Tibial nerve (tissue), 4 donors: ENCODE data around the gene LRRC8E. TPM values are rescaled to one million over a fixed set of nuclear protein-coding genes. Genes with fewer than 3 reads are reported as not detected.

Experiments
- DNase-seq, 2 donors: peaks; one replicate each; pipeline ENCODE4 v3.0.0-alpha.2; 2019; ENCODE audit warnings: low spot score in 2 of 2
- H3K27ac ChIP-seq, 4 donors: fragments of 200-600 bp; sonication (generic) in 3 of 4; one replicate each; pipeline ENCODE4 v1.5.1; 2017 to 2019; ENCODE audit warnings: mild to moderate bottlenecking in 1 of 4
- H3K27me3 ChIP-seq, 2 donors: fragments of 200-600 bp; sonication (generic) in 1 of 2; one replicate each; pipeline versions ENCODE4 v1.5.1 to v1.6.0; 2017 to 2019
- H3K36me3 ChIP-seq, 3 donors: fragments of 200-600 bp; sonication (generic); one replicate each; pipeline ENCODE4 v1.5.1; 2018 to 2019
- H3K4me1 ChIP-seq, 4 donors: fragments of 200-600 bp; sonication (generic) in 3 of 4; one replicate each; pipeline ENCODE4 v1.5.1; 2017 to 2019
- H3K4me3 ChIP-seq, 4 donors: fragments of 200-600 bp; sonication (generic) in 3 of 4; one replicate each; pipeline ENCODE4 v1.5.1; 2017 to 2019; ENCODE audit warnings: mild to moderate bottlenecking in 1 of 4, moderate library complexity in 1 of 4
- H3K9me3 ChIP-seq, 4 donors: fragments of 200-600 bp; sonication (generic) in 3 of 4; one replicate each; pipeline ENCODE4 v1.5.1; 2017 to 2019
- CTCF ChIP-seq, 5 experiments: fragments of 200-600 bp in 3 of 5; fragments of 450-650 bp in 2 of 5; sonication (generic) in 3 of 5; IDR thresholded peaks; one replicate each; pipeline ENCODE4 v1.5.1; 2016 to 2019; ENCODE audit warnings: antibody characterized with exemption in 5 of 5, mild to moderate bottlenecking in 3 of 5, moderate library complexity in 2 of 5
- EP300 ChIP-seq, 2 donors: sonication (generic); formaldehyde crosslinking; IDR thresholded peaks; one replicate each; pipeline ENCODE4 v1.6.1; 2017; ENCODE audit warnings: antibody characterized with exemption in 2 of 2, mild to moderate bottlenecking in 1 of 2
- POLR2A ChIP-seq, 2 donors: fragments of 450-650 bp; IDR thresholded peaks; one replicate each; pipeline ENCODE4 v1.6.1; 2017; ENCODE audit warnings: antibody characterized with exemption in 2 of 2, mild to moderate bottlenecking in 2 of 2, moderate library complexity in 2 of 2
- WGBS, 2 donors: methylation state at CpG; one replicate each; pipeline ENCODE4 v1.1.5; 2018; 5-methylcytosine and 5-hydroxymethylcytosine counted together
- total RNA-seq, 4 donors: library from RNA; depleted of rRNA; stranded (reverse); fragments of >200 nt; gene quantifications; one replicate each; pipeline ENCODE4 v1.1.0, GENCODE V29; 2016

Gene LRRC8E
- total RNA-seq, 4 donors from 2014 or later, result 0.59 to 1.2 TPM; not detected in 2

DNA sequence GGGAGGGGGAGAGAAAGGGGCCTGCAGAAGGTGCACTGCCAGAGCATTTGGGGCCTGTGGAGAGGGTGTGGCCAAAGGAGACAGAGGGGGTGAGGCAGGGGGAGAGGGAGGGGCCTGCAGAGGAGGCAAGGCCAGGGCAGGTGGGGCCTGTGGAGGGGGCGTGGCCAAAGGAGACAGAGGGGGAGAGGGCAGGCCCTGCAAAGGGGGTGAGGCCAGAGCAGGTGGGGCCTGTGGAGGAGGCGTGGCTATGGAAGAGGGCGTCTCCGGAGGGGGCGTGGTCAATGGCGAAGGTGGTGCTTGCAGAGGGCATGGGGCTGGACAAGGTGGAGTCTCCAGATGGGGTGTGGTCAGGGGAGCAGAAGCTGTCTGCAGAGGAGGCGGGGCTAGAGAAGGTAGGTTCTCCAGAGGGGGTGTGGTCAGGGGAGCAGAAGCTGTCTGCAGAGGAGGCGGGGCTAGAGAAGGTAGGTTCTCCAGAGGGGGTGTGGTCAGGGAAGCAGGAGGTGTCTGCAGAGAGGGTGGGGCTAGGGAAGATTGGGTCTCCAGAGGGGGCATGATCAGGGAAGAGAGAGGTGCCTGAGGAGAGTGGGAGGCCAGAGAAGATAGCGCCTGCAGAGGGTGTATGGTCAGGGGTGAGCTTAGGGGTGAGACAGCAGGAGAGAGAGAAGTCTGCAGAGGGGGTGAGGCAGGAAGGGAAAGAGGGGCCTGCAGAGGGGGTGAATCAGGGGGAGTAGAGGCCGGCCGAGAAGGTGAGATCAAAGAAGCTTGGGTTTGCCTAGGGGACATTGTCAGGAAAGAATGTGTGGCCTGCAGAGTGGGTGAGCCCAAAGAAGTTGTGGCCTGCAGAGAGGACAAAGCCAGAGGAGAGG, 17.5 kb upstream of the LRRC8E start:
- WGBS, 2 donors, result 58 to 63% methylated on average over 11 of the region's 11 CpGs
- H3K4me3 ChIP-seq, result no peak overlapping the region
- peaks cover 0 to 64% of the 10 kb centered on the region in 2 donors for H3K27me3 ChIP-seq
- H3K4me1 ChIP-seq, result peaks cover 0 to 61% (median 22%) of the 10 kb centered on the region in 4 donors
- DNase-seq, result no peak
- H3K27ac ChIP-seq, result no peak overlapping the region
- no peak for TF ChIP-seq POLR2A (IDR thresholded peaks at IDR 0.05)
- TF ChIP-seq EP300 (IDR thresholded peaks at IDR 0.05), result no peak
- no peak for TF ChIP-seq CTCF (IDR thresholded peaks at IDR 0.05)
- H3K36me3 ChIP-seq, result no peaks in the 10 kb centered on the region
- no peaks in the 10 kb centered on the region for H3K9me3 ChIP-seq

DNA sequence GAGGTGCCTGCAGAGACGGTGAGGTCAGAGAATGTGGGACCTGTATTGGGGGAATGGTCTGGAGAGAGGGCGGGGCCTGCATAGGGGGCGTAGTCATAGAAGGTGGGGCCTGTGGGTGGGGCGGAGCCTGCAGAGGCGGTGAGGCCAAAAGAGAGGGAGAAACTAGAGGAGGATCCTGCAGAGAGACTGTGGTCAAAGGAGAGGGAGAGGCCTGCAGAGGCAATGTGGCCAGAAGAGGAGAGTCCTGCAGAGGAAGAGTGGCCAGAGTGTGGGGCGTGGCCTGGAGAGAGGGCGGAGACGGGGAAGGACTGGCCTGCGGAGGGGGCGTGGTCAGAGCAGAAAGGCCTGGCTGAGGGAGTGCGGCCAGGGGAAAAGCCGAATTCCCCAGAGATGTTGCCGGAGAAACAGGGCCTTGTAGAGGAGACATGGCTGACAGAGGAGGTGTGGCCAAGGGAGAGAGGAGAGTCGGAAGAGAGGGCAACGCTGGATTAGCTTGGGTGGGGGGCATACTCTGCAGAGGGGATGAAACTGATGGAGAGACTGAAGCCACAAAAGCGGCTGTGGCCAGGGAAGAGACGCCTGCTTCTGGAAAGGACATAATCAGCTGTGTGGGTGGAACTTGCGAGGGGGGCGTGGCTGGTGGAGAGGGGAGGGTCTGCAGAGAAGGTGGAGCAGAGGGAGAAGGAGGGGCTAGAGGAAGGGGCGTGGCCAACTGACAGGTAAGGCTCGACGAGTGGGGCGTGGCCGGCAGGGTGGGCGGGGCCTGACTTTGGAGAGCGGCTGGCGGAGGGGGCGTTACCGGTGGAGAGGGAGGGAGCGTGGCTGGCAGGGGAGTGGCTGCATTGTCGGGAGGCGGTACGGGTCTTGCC, 16.6 kb upstream of the LRRC8E start:
- TF ChIP-seq POLR2A (IDR thresholded peaks at IDR 0.05) (no peak), EP300 (IDR thresholded peaks at IDR 0.05) (no peak)
- peak; percentile 55 to 72 for DNase-seq
- H3K27ac ChIP-seq, result no peak overlapping the region
- H3K9me3 ChIP-seq, result no peaks in the 10 kb centered on the region
- peak overlapping the region in 1 of 4 donors; percentile 30 for H3K4me3 ChIP-seq
- peaks cover 0 to 61% (median 22%) of the 10 kb centered on the region in 4 donors for H3K4me1 ChIP-seq
- WGBS, 2 donors, result 5 to 8% methylated on average over 33 of the region's 33 CpGs
- H3K36me3 ChIP-seq, result no peaks in the 10 kb centered on the region
- peaks cover 0 to 68% of the 10 kb centered on the region in 2 donors for H3K27me3 ChIP-seq

- WGBS, 2 donors, result 60 to 63% methylated on average over 31 to 45 of the region's 47 CpGs
- Histone ChIP-seq H3K36me3 (no peaks in the 10 kb centered on the region), H3K4me3 (no peak overlapping the region), H3K9me3 (no peaks in the 10 kb centered on the region), H3K4me1 (peaks cover 0 to 61% (median 22%) of the 10 kb centered on the region in 4 donors), H3K27ac (no peak overlapping the region), H3K27me3 (peaks cover 0 to 60% of the 10 kb centered on the region in 2 donors)
- TF ChIP-seq POLR2A (IDR thresholded peaks at IDR 0.05), result no peak
- TF ChIP-seq EP300 (IDR thresholded peaks at IDR 0.05), result no peak
- TF ChIP-seq CTCF (IDR thresholded peaks at IDR 0.05), result no peak
- no peak for DNase-seq
Measured at GRCh38 chr19:7872306-7873204, 15.8 kb upstream of the LRRC8E start.

- H3K9me3 ChIP-seq, result no peaks in the 10 kb centered on the region
- DNase-seq, result no peak
- peaks cover 0 to 50% of the 10 kb centered on the region in 2 donors for H3K27me3 ChIP-seq
- H3K36me3 ChIP-seq, result no peaks in the 10 kb centered on the region
- TF ChIP-seq POLR2A (IDR thresholded peaks at IDR 0.05) (no peak), CTCF (IDR thresholded peaks at IDR 0.05) (no peak), EP300 (IDR thresholded peaks at IDR 0.05) (no peak)
- WGBS, 2 donors, result 3 to 19% methylated on average over 30 to 46 of the region's 53 CpGs
- H3K27ac ChIP-seq, result no peak overlapping the region
- H3K4me3 ChIP-seq, result peak overlapping the region in 1 of 4 donors; percentile 35
- H3K4me1 ChIP-seq, result peaks cover 0 to 57% (median 19%) of the 10 kb centered on the region in 4 donors
Measured at GRCh38 chr19:7873304-7874075, 14.8 kb upstream of the LRRC8E start.
